DND-41 (cell line): ENCODE data around the gene MCEE.

Source experiments
- ATAC-seq: fragments of 200-7000 bp; cut with Tn5 transposase; 3 replicates; pipeline ENCODE4 v1.9.1; 2021; ENCODE audit warnings: low read depth; ENCODE audit not compliant: insufficient read depth
- DNase-seq: peaks from one replicate; pipeline ENCODE4 v3.0.0-alpha.2; 2020
- H2AFZ ChIP-seq: 2 replicates; pipeline ENCODE4 v1.6.0; 2012; ENCODE audit warnings: low read depth, low read length
- H3K27ac ChIP-seq: 2 replicates; pipeline ENCODE4 v1.5.1; 2012; ENCODE audit warnings: low read length, inconsistent platforms
- H3K27me3 ChIP-seq: fragments of 200-600 bp; sonication (generic); 2 replicates; pipeline ENCODE4 v1.6.0; 2012; ENCODE audit warnings: low read length, mild to moderate bottlenecking, inconsistent platforms; ENCODE audit not compliant: insufficient read depth, poor library complexity
- H3K36me3 ChIP-seq: 2 replicates; pipeline ENCODE4 v1.5.1; 2012; ENCODE audit warnings: low read length, inconsistent platforms; ENCODE audit not compliant: insufficient read depth
- H3K4me1 ChIP-seq: 2 replicates; pipeline ENCODE4 v1.5.1; 2012; ENCODE audit warnings: mild to moderate bottlenecking, low read length; ENCODE audit not compliant: insufficient read depth
- H3K4me2 ChIP-seq: 2 replicates; pipeline ENCODE4 v1.6.0; 2012; ENCODE audit warnings: mild to moderate bottlenecking, moderate library complexity, low read length, inconsistent platforms; ENCODE audit not compliant: insufficient read depth
- H3K4me3 ChIP-seq, 2 experiments: fragments of 200-600 bp in 1 of 2; shearing (Covaris generic) in 1 of 2; 2 replicates each; pipeline ENCODE4 v1.5.1; 2012 to 2016; ENCODE audit warnings: inconsistent platforms in 2 of 2, low read length in 2 of 2, mild to moderate bottlenecking in 2 of 2, low read depth in 1 of 2, moderate library complexity in 1 of 2
- H3K79me2 ChIP-seq: 2 replicates; pipeline ENCODE4 v1.6.0; 2012; ENCODE audit warnings: low read length, inconsistent platforms; ENCODE audit not compliant: insufficient read depth
- H3K9ac ChIP-seq: 2 replicates; pipeline ENCODE4 v1.6.0; 2012; ENCODE audit warnings: low read depth, mild to moderate bottlenecking, inconsistent platforms, low read length, moderate library complexity
- H3K9me3 ChIP-seq: 2 replicates; pipeline ENCODE4 v1.5.1; 2012; ENCODE audit warnings: low read length, moderate library complexity, mild to moderate bottlenecking, inconsistent platforms; ENCODE audit not compliant: insufficient read depth, severe bottlenecking
- H4K20me1 ChIP-seq: 2 replicates; pipeline ENCODE4 v1.6.0; 2012; ENCODE audit warnings: low read length; ENCODE audit not compliant: insufficient read depth
- CTCF ChIP-seq: IDR thresholded peaks from 2 replicates; pipeline ENCODE4 v1.5.1; 2012; ENCODE audit warnings: borderline replicate concordance, low read length, moderate library complexity, mild to moderate bottlenecking; ENCODE audit not compliant: poor library complexity, severe bottlenecking; ENCODE audit errors: extremely low read depth
- EZH2 ChIP-seq: IDR thresholded peaks from 3 replicates; pipeline ENCODE4 v1.6.1; 2012; ENCODE audit warnings: borderline replicate concordance, low read depth, mild to moderate bottlenecking, moderate library complexity, low read length, inconsistent platforms; ENCODE audit not compliant: severe bottlenecking

MCEE gene

GRCh38 chr2:71070294-71071093 is 59.5 kb downstream of the MCEE start:
- Histone ChIP-seq H3K4me2 (peak overlapping the region; percentile 83; the same call in 1 of the 2 replicates), H4K20me1 (peaks cover 15% of the 10 kb centered on the region), H3K36me3 (peaks cover 41% of the 10 kb centered on the region), H3K79me2 (peaks cover 30% of the 10 kb centered on the region), H3K4me3 (no peak overlapping the region), H3K9ac (0 out of 2 replicates have a peak overlapping the region, but pooled peaks have one; percentile 67), H3K27me3 (no peaks in the 10 kb centered on the region), H3K9me3 (no peaks in the 10 kb centered on the region), H2AFZ (no peak overlapping the region), H3K27ac (0 out of 2 replicates have a peak overlapping the region, but pooled peaks have one; percentile 15), H3K4me1 (peaks cover 48% of the 10 kb centered on the region)
- DNase-seq: no peak
- TF ChIP-seq CTCF (peak; percentile 25), EZH2 (no peak)
- ATAC-seq: no peak

GRCh38 chr2:71069376-71069775 is 60.7 kb downstream of the MCEE start:
- ATAC-seq: no peak
- Histone ChIP-seq H3K36me3 (peaks cover 33% of the 10 kb centered on the region), H3K4me3 (peak overlapping the region; percentile 87 to 89), H3K4me1 (peaks cover 48% of the 10 kb centered on the region), H3K9ac (peak overlapping the region; percentile 67), H3K4me2 (peak overlapping the region; percentile 83), H3K27ac (peak overlapping the region; percentile 98), H3K9me3 (no peaks in the 10 kb centered on the region), H3K79me2 (peaks cover 30% of the 10 kb centered on the region), H4K20me1 (peaks cover 15% of the 10 kb centered on the region), H2AFZ (peak overlapping the region; percentile 98), H3K27me3 (no peaks in the 10 kb centered on the region)
- no peak for DNase-seq
- TF ChIP-seq EZH2 (no peak), CTCF (no peak)

- H3K27me3 ChIP-seq: no peaks in the 10 kb centered on the region
- peaks cover 48% of the 10 kb centered on the region for H3K4me1 ChIP-seq
- peaks cover 23% of the 10 kb centered on the region for H3K36me3 ChIP-seq
- H3K4me2 ChIP-seq: peak within 1 kb of the TSS; percentile 83
- peak within 1 kb of the TSS; percentile 67 for H3K9ac ChIP-seq
- TF ChIP-seq CTCF: peak; percentile 6
- no peak for TF ChIP-seq EZH2
- H4K20me1 ChIP-seq: peaks cover 15% of the 10 kb centered on the region
- peak within 1 kb of the TSS; percentile 98 for H2AFZ ChIP-seq
- H3K27ac ChIP-seq: peak within 1 kb of the TSS; percentile 98
- ATAC-seq: peak; percentile 88
- H3K4me3 ChIP-seq: peak within 1 kb of the TSS; percentile 87 to 89
- DNase-seq: peak; percentile 97
- peaks cover 30% of the 10 kb centered on the region for H3K79me2 ChIP-seq
- H3K9me3 ChIP-seq: no peaks in the 10 kb centered on the region
Measured at GRCh38 chr2:71068218-71069035, 61.6 kb downstream of the MCEE start, which contains the start of gene NAGK. Gene NAGK (plus strand): TSS chr2:71068648. CDS start chr2:71068684, 36 bp downstream.
